Astrocyte (in vitro differentiated cells and primary cell): ENCODE results near the gene GARIN5B. TPM values are rescaled to one million over a fixed set of nuclear protein-coding genes. Genes with fewer than 3 reads are reported as not detected.
A peak's percentile ranks its signal among the peaks of the same experiment; 100 is the strongest.

Experiments
- DNase-seq: peaks from one replicate; pipeline ENCODE4 v3.0.0-alpha.2; 2010; ENCODE audit warnings: low read depth
- FAIRE-seq: peaks from 2 replicates; lab custom pipeline; 2011; peaks lifted over from hg19 to GRCh38; lab: Jason Lieb, UNC
- H2AFZ ChIP-seq: 2 replicates; pipeline ENCODE4 v1.6.0; 2012; ENCODE audit warnings: low read depth, low read length, inconsistent platforms
- H3K27ac ChIP-seq: 2 replicates; pipeline ENCODE4 v1.5.1; 2011; ENCODE audit warnings: low read depth, low read length, inconsistent platforms
- H3K27me3 ChIP-seq: 2 replicates; pipeline ENCODE4 v1.6.0; 2011; ENCODE audit warnings: low read length, inconsistent platforms; ENCODE audit not compliant: insufficient read depth
- H3K36me3 ChIP-seq: 2 replicates; pipeline ENCODE4 v1.5.1; 2011; ENCODE audit warnings: low read length, inconsistent platforms; ENCODE audit not compliant: insufficient read depth
- H3K4me1 ChIP-seq: 2 replicates; pipeline ENCODE4 v1.5.1; 2011; ENCODE audit warnings: low read length, inconsistent platforms; ENCODE audit not compliant: insufficient read depth
- H3K4me2 ChIP-seq: 2 replicates; pipeline ENCODE4 v1.6.0; 2012; ENCODE audit warnings: low read length, inconsistent platforms
- H3K4me3 ChIP-seq: 2 replicates; pipeline ENCODE4 v1.5.1; 2011; ENCODE audit warnings: low read depth, mild to moderate bottlenecking, low read length, inconsistent platforms; ENCODE audit not compliant: insufficient read depth
- H3K79me2 ChIP-seq: 2 replicates; pipeline ENCODE4 v1.6.0; 2012; ENCODE audit warnings: mild to moderate bottlenecking, low read length, inconsistent platforms; ENCODE audit not compliant: insufficient read depth
- H3K9ac ChIP-seq: 2 replicates; pipeline ENCODE4 v1.6.0; 2012; ENCODE audit warnings: mild to moderate bottlenecking, low read length, inconsistent platforms
- H3K9me3 ChIP-seq: 2 replicates; pipeline ENCODE4 v1.5.1; 2012; ENCODE audit warnings: low read depth, mild to moderate bottlenecking, low read length, inconsistent platforms; ENCODE audit not compliant: insufficient read depth
- H4K20me1 ChIP-seq: 2 replicates; pipeline ENCODE4 v1.6.0; 2012; ENCODE audit warnings: low read length, inconsistent platforms; ENCODE audit not compliant: insufficient read depth
- H3K27ac Mint-ChIP-seq: one replicate; pipeline ENCODE4 v1.8.0; 2021; ENCODE audit warnings: mild to moderate bottlenecking, mixed read lengths; ENCODE audit not compliant: unreplicated experiment
- H3K27me3 Mint-ChIP-seq: one replicate; pipeline ENCODE4 v1.8.0; 2021; ENCODE audit warnings: low read depth, mixed read lengths; ENCODE audit not compliant: unreplicated experiment
- H3K36me3 Mint-ChIP-seq: one replicate; pipeline ENCODE4 v1.8.0; 2021; ENCODE audit warnings: low read depth, mixed read lengths; ENCODE audit not compliant: unreplicated experiment
- H3K4me1 Mint-ChIP-seq: one replicate; pipeline ENCODE4 v1.8.0; 2021; ENCODE audit warnings: low read depth, mixed read lengths; ENCODE audit not compliant: unreplicated experiment
- H3K4me3 Mint-ChIP-seq: one replicate; pipeline ENCODE4 v1.8.0; 2021; ENCODE audit warnings: mild to moderate bottlenecking, moderate library complexity, mixed read lengths; ENCODE audit not compliant: unreplicated experiment
- H3K9me3 Mint-ChIP-seq: one replicate; pipeline ENCODE4 v1.8.0; 2021; ENCODE audit warnings: mild to moderate bottlenecking, mixed read lengths; ENCODE audit not compliant: unreplicated experiment
- CTCF ChIP-seq: IDR thresholded peaks from 2 replicates; pipeline ENCODE4 v1.5.1; 2011; ENCODE audit warnings: low read depth, mild to moderate bottlenecking, inconsistent platforms, low read length, moderate library complexity; ENCODE audit not compliant: insufficient read depth
- EZH2 ChIP-seq: IDR thresholded peaks from 2 replicates; pipeline ENCODE4 v1.6.1; 2012; ENCODE audit warnings: mild to moderate bottlenecking, low read length, inconsistent platforms; ENCODE audit not compliant: insufficient read depth
- total RNA-seq: library from RNA; stranded (reverse); gene quantifications from 2 replicates; pipeline ENCODE4 v1.2.1, GENCODE V29; 2021

The GARIN5B gene
- total RNA-seq, 1 donor from 2014 or later = 0.20 TPM

DNA sequence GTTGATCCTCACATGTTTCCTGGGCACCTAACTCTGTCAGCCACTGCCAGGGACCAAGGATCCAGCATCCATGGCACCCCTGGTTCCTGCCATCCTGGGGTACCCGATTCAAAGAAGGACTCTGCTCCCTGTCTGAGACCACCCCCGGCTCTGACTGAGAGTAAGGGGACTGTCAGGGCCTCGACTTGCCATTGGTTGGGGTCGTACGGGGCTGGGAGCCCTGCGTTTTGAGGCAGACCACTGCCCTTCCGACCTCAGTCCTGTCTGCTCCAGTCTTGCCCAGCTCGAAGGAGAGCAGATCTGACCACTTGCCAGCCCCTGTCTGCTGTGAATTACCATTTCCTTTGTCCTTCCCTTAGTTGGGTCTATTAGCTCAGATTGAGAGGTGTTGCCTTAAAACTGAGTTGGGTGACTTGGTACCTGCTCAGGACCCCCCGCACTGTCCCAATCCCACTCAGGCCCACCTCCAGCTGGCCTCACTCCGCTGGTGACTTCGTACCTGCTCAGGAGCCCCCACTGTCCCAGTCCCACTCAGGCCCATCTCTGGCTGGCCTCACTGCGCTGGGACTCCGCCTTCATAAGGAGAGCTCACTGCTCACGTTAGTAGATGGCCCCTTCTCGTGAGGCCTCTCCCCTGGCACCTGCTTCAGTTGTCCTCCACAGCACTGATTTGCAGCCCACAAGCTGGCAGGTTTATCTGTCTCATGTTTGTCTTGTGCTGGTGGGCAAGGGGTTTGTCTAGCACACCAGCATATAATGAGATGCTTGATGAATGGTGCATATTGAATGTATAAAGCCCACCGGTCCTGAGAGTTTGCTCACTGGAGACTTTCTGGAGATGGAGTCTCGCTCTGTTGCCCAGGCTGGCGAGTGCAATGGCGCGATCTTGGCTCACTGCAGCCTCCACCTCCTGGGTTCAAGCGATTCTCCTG, 26.6 kb upstream of the GARIN5B start:
- Histone ChIP-seq H3K27me3 (no peaks in the 10 kb centered on the region), H3K9me3 (no peaks in the 10 kb centered on the region), H3K27ac (no peak overlapping the region), H3K79me2 (peaks cover 50% of the 10 kb centered on the region), H4K20me1 (peaks cover 76% of the 10 kb centered on the region), H3K9ac (peak overlapping the region; percentile 98), H3K4me3 (no peak overlapping the region), H3K36me3 (peaks cover 30% of the 10 kb centered on the region), H2AFZ (no peak overlapping the region), H3K4me1 (peaks cover 44% of the 10 kb centered on the region), H3K4me2 (peak overlapping the region; percentile 97)
- Mint-ChIP-seq H3K36me3 (peaks cover 24% of the 10 kb centered on the region), H3K27me3 (no peaks in the 10 kb centered on the region), H3K27ac (peak overlapping the region; percentile 41), H3K4me3 (peak overlapping the region; percentile 47), H3K9me3 (no peaks in the 10 kb centered on the region), H3K4me1 (peaks cover 43% of the 10 kb centered on the region)
- TF ChIP-seq EZH2 = no peak
- no peak for TF ChIP-seq CTCF
- no peak for DNase-seq
- FAIRE-seq = no peak

GRCh38 chr19:55387736-55388497, 24.9 kb upstream of the GARIN5B start:
- peaks cover 50% of the 10 kb centered on the region for H3K79me2 ChIP-seq
- no peak for DNase-seq
- H4K20me1 ChIP-seq = peaks cover 70% of the 10 kb centered on the region
- TF ChIP-seq CTCF (no peak), EZH2 (no peak)
- no peak overlapping the region for H3K27ac ChIP-seq
- Mint-ChIP-seq H3K27me3 (no peaks in the 10 kb centered on the region), H3K36me3 (peaks cover 24% of the 10 kb centered on the region), H3K4me3 (peak overlapping the region; percentile 100), H3K27ac (no peak overlapping the region), H3K9me3 (no peaks in the 10 kb centered on the region), H3K4me1 (peaks cover 40% of the 10 kb centered on the region)
- no peaks in the 10 kb centered on the region for H3K27me3 ChIP-seq
- peaks cover 30% of the 10 kb centered on the region for H3K36me3 ChIP-seq
- no peaks in the 10 kb centered on the region for H3K9me3 ChIP-seq
- no peak for FAIRE-seq
- H3K4me3 ChIP-seq = peak overlapping the region; percentile 95
- H2AFZ ChIP-seq = no peak overlapping the region
- H3K9ac ChIP-seq = peak overlapping the region; percentile 98
- peak overlapping the region; percentile 97 for H3K4me2 ChIP-seq
- H3K4me1 ChIP-seq = peaks cover 52% of the 10 kb centered on the region
